DMS 273 (cell line): ENCODE data around the gene LSM14B.
"Not testable (repeated sequence)": the region's sequence is repeated elsewhere in the genome, so short reads cannot be mapped to it uniquely, and the experiment has no call there.

ENCODE experiments used
- DNase-seq: peaks from one replicate; lab custom pipeline; 2025; ENCODE audit not compliant: unreplicated experiment; lab: John Stamatoyannopoulos, UW

LSM14B gene

DNA sequence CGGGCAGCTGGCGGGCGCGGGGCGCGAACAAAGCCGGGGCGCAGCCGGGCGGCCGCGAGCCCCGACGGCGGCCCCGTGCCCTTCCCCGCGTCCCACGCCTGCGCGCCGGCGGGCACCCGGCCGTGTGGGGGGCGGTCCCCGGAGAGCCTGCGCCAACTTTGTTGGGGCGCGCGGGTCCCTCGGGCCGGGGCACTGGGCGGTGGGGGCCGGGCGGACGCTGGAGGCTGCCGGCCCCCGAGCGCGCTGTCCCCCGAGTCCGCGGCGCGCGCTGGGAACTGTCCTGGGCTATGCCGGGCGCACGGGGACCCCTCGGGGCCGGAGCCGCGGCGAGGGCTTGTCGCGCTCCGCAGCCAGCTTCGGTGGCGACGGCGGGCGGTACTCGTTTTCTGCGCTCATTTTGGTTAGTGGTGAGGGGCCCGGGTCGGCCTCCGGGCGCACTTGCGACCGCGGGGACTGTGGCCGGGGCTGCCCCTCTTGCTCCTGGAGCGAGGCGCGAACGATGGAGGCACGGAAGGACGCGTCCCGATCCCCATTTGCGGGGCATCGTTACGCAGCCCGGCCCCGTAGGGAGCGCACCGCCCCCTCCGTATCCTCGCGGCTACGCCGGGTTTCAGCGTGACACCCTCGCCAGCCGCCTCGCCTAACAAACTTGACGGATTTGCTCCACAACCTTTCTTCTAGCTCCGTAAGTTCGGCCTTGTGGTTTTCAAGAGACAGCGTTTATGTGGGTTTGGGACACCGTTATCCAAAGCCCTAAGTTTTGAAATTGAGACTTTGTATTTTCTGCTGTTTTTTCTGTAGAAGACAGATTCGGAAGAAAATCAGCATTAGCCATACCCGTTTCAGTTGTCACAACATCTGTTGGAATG lies 21.9 kb downstream of the LSM14B start:
- DNase-seq = peak; percentile 85

- DNase-seq = no peak
Observed at GRCh38 chr20:62145688-62146018, 23.4 kb downstream of the LSM14B start.

- DNase-seq = no peak
Observed at GRCh38 chr20:62146019-62146755, 23.9 kb downstream of the LSM14B start.

DNA sequence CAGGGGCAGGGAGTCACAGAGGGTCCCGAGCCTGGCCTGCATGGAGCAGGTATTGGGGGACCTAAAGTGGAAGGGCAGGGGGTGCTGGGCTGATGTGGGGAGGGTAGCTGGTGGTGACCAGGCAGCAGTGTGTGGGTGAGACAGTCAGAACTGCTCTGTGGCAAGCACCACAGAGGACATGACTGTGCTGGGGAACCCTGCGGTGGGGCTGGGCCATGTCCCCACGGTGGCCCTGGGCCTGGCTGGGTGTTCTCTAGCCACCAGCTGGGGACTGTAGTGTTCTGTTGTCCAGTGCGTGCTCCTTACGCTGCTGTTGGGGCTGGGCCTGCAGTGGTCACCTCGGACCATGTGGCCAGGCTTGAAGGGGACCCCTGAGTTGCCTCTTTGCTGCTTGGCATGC lies 24.9 kb downstream of the LSM14B start:
- DNase-seq = no peak

DNA sequence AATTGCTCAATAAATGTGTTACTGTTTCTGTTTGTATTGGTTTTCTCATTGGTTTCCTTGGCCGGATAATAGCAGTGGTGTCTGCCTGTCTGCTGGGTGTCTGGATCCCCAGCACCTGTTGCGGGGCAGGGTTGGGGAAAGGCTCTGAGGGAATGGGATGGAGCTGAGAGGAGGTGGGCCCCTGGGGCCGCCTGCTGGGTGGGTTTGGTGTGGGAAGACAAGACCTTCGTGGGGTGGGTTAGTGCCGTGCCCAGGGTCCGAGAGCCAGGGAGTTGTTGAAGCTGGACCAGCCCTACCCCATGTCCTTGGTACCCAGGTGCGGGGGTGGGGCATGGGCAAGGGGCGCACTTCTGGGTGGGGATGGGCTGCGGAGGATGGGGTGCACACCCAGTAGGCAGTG lies 25.3 kb downstream of the LSM14B start:
- no peak for DNase-seq

DNA sequence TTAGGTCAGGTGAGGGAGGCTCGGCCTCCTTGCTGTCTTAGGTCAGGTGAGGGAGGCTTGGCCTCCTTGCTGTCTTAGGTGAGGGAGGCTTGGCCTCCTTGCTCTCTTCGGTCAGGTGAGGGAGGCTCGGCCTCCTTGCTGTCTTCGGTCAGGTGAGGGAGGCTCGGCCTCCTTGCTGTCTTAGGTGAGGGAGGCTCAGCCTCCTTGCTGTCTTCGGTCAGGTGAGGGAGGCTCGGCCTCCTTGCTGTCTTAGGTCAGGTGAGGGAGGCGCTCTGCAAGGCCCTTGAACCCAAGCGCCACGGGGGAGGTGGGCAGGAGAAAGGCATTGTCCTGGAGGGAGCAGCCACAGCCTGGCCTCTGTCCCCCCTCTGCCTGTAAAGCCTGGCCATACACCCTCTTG lies 26.1 kb downstream of the LSM14B start:
- not testable (repeated sequence) for DNase-seq

GRCh38 chr20:62148908-62149314 lies 26.6 kb downstream of the LSM14B start:
- no peak for DNase-seq

- DNase-seq = no peak
Observed at GRCh38 chr20:62149532-62150309, 27.4 kb downstream of the LSM14B start.

DNA sequence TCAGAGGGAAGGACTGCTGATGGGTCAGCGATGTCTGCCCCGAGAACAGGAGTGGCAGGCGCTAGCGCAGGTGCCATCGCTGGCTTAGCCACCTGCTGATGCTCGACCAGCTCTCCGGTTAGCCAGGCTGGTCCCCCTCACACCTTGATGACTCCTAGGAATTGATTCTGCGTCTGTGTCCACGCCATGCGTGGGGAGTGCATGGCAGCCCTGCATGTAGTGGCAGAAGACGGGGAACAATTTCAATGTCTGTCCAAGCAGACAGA lies 28.0 kb downstream of the LSM14B start:
- DNase-seq = no peak

GRCh38 chr20:62151225-62151624 lies 28.9 kb downstream of the LSM14B start:
- no peak for DNase-seq

- no peak for DNase-seq
Observed at GRCh38 chr20:62151835-62152364, 29.6 kb downstream of the LSM14B start.

GRCh38 chr20:62155428-62156253 lies 33.4 kb downstream of the LSM14B start:
- no peak for DNase-seq

DNA sequence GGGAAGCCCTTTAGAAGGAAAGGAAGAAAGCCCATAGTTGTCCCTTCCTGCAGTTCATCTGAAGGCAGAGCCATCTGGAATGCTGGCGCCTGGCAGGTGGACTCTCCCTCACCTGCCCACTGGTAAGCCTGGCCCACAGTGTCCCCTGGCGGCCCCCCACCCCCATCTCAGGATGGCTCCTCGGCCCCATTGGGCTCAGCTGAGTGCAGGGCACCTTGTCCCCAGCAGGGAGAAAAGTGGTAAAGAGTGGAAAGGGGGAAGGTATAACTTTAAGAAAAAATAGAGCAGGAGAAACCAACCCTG lies 33.9 kb downstream of the LSM14B start:
- no peak for DNase-seq

GRCh38 chr20:62156592-62157386 lies 34.5 kb downstream of the LSM14B start:
- peak; percentile 85 for DNase-seq

DNA sequence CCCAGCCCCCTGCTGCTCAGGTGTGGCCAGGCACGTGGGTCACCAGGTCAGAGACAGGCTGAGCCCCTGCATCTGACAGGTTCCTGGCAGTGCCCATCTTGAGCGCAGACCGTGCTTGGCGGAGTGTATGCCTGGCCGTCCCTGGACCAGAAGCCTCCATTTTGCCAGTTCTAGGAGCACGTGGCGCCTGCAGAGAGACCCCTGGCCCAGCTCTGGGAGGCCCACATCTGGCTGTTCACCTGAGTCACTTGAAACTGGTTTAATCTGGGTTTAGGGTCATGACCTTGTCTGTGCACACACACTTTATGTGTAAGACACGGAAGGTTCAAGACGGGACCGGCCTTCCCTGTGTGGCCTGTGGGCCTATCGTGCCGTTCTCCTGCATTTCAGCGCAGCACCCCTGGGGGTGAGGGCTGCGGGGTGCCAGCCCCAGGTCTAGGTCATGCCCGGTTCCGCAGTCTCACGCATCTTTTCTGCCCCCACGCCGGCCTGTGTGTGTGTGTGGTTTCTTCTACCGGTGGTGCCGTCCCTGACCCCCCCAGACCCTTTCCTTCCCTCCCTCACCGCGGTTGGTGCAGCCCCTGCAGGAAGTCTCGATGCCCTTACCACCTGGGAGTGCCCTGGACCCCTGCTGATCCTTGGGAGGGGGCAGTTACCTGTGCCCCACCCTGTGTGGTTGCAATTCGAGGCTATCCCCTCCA lies 35.3 kb downstream of the LSM14B start:
- DNase-seq = no peak

- DNase-seq = no peak
Observed at GRCh38 chr20:62158088-62158400, 35.8 kb downstream of the LSM14B start.

DNA sequence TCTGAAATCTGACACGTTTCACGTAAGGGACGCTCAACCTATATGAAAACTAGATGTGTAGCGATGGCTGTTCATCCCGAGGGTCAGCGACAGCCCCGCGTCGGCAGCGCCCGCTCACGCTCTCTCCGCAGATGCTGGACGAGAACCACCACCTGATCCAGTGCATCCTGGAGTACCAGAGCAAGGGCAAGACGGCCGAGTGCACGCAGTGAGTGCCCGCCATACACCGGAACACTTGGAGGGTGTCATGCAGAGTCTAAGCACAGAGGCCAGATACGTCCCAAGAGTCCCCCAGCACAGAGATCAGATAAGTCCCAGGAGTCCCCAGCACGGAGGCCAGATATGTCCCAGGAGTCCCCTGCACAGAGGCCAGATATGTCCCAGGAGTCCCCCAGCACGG lies 36.3 kb downstream of the LSM14B start:
- no peak for DNase-seq

- no peak for DNase-seq
Observed at GRCh38 chr20:62159052-62159451, 36.8 kb downstream of the LSM14B start.

GRCh38 chr20:62159839-62160238 lies 37.6 kb downstream of the LSM14B start:
- DNase-seq = no peak

GRCh38 chr20:62160253-62160652 lies 38.0 kb downstream of the LSM14B start:
- DNase-seq = no peak
